Transverse colon (tissue), 4 donors: ENCODE measurements around the gene ITGB7.

Source experiments
- CTCF ChIP-seq, 5 experiments: fragments of 200-600 bp in 3 of 5; fragments of 450-650 bp in 2 of 5; sonication (generic) in 3 of 5; IDR thresholded peaks; 1 replicate in 2 of 5; 2 replicates in 3 of 5; pipeline ENCODE4 v1.5.1; 2016 to 2017; ENCODE audit warnings: antibody characterized with exemption in 5 of 5, inconsistent platforms in 3 of 5, mild to moderate bottlenecking in 2 of 5, moderate library complexity in 1 of 5
- POLR2AphosphoS5 ChIP-seq, 3 donors: sonication (generic); formaldehyde crosslinking; IDR thresholded peaks; one replicate each; pipeline ENCODE4 v1.6.1; 2016; ENCODE audit warnings: antibody characterized with exemption in 3 of 3

GRCh38 chr12:53170876-53171724, 36.0 kb downstream of the ITGB7 start:
- TF ChIP-seq CTCF (IDR thresholded peaks at IDR 0.05) = no peak
- no peak for TF ChIP-seq POLR2AphosphoS5 (IDR thresholded peaks at IDR 0.05)
